Liver (tissue), 3 donors: ENCODE data around the gene POMC.

Experiments used
- CTCF ChIP-seq: fragments of 150-350 bp; IDR thresholded peaks from 2 replicates; pipeline ENCODE4 v1.5.1; 2017; ENCODE audit warnings: improper control_type of control experiment, low read depth, low read length; ENCODE audit not compliant: missing input control
- NR2F2 ChIP-seq: IDR thresholded peaks from 2 replicates; pipeline ENCODE4 v1.6.1; 2016; ENCODE audit warnings: antibody characterized with exemption
- RAD21 ChIP-seq, 2 donors: IDR thresholded peaks; 2 replicates each; pipeline ENCODE4 v1.6.1; 2016; ENCODE audit warnings: antibody characterized with exemption in 2 of 2, mild to moderate bottlenecking in 2 of 2
- REST ChIP-seq: IDR thresholded peaks from 2 replicates; pipeline ENCODE4 v1.6.1; 2016; ENCODE audit warnings: antibody characterized with exemption, mild to moderate bottlenecking
- TAF1 ChIP-seq: conservative IDR thresholded peaks from 2 replicates; pipeline ENCODE4 v1.6.1; 2016; ENCODE audit warnings: antibody characterized with exemption, mild to moderate bottlenecking
- donor health status: healthy.
- donor health status: healthy.

- TF ChIP-seq CTCF (no peak), REST (no peak), TAF1 (no peak), RAD21 (IDR thresholded peaks at IDR 0.05) (no peak), NR2F2 (no peak)
Measured at GRCh38 chr2:25204190-25204838, 35.9 kb upstream of the POMC start.
